Thoracic aorta (tissue), 2 donors: ENCODE results near the gene PTGES2. TPM values are rescaled to one million over a fixed set of nuclear protein-coding genes. Genes with fewer than 3 reads are reported as not detected.

Source experiments
- ATAC-seq: fragments of 150-250 bp; one replicate; pipeline ENCODE4 v1.8.0; 2017; ENCODE audit warnings: low read depth; ENCODE audit not compliant: insufficient number of reproducible peaks, low FRiP score
- DNase-seq: peaks from one replicate; pipeline ENCODE4 v3.0.0-alpha.2; 2020; ENCODE audit warnings: low spot score
- H3K27ac ChIP-seq, 2 donors: fragments of 200-600 bp; sonication (generic); 1 replicate in 1 of 2; 2 replicates in 1 of 2; pipeline ENCODE4 v1.5.1; 2016; ENCODE audit warnings: mild to moderate bottlenecking in 2 of 2, moderate library complexity in 2 of 2
- H3K27me3 ChIP-seq: fragments of 200-600 bp; sonication (generic); replicated peaks from 2 replicates; pipeline ENCODE4 v1.6.0; 2016; ENCODE audit warnings: mild to moderate bottlenecking; ENCODE audit not compliant: insufficient read depth
- H3K36me3 ChIP-seq: fragments of 200-600 bp; sonication (generic); one replicate; pipeline ENCODE4 v1.5.1; 2016
- H3K4me1 ChIP-seq, 2 donors: fragments of 200-600 bp; sonication (generic); 1 replicate in 1 of 2; 2 replicates in 1 of 2; pipeline versions ENCODE4 v1.5.1 to v1.6.0; 2016; ENCODE audit warnings: low read depth in 2 of 2, mild to moderate bottlenecking in 1 of 2; ENCODE audit not compliant: control insufficient read depth in 1 of 2
- H3K4me3 ChIP-seq: fragments of 200-600 bp; sonication (generic); 2 replicates; pipeline ENCODE4 v1.5.1; 2016; ENCODE audit warnings: mild to moderate bottlenecking
- H3K9me3 ChIP-seq: fragments of 200-600 bp; sonication (generic); 2 replicates; pipeline ENCODE4 v1.5.1; 2016
- total RNA-seq, 2 donors: library from RNA; depleted of rRNA; stranded (reverse); fragments of >200 nt; gene quantifications; one replicate each; pipeline versions ENCODE4 v1.1.0 to v1.2.3, GENCODE V29; 2016
- TF ChIP-seq, protein P1 (sequence below): fragments of 200-600 bp; sonication (generic); IDR thresholded peaks from one replicate; pipeline ENCODE4 v1.5.1; 2019; ENCODE audit warnings: antibody characterized with exemption

PTGES2 gene
- total RNA-seq, 2 donors from 2014 or later, result 57.9 to 66.0 TPM

DNA sequence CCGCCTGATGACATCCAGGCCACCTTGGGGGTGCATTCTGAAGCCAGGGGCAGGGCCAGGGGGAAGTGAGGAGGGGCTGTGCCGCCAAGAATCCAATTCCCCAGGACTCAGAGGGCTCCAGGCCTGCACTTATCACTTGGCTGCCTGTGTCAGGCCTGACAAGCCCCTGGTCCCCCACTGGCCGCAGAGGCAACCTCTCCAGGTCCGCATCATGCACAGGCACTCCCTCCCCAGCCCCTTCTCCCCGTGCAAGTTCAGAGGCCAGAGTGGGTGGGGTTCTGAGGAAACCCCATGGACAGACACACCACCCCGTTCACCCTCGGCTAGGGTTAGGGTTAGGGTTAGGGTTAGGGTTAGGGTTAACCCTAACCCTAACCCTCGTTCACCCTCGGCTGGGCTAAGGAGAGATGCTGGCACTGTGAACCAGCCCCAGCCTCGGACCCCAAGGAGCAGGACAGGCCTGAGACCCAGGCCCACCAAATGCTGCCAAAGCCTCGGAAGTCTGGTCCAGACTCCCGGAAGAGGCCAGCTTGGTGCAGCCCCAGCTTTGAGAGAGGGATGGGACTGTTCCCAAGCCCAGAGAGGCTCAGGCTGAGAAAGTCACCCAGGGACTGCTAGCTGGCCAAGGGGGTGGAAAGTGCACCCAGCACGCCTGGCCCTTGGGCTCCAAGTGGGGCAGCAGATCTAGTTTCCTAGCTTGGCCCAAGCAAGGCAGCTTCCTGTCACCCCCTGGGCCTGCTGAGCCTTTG lies 26.6 kb upstream of the PTGES2 start:
- TF ChIP-seq, protein P1, sequence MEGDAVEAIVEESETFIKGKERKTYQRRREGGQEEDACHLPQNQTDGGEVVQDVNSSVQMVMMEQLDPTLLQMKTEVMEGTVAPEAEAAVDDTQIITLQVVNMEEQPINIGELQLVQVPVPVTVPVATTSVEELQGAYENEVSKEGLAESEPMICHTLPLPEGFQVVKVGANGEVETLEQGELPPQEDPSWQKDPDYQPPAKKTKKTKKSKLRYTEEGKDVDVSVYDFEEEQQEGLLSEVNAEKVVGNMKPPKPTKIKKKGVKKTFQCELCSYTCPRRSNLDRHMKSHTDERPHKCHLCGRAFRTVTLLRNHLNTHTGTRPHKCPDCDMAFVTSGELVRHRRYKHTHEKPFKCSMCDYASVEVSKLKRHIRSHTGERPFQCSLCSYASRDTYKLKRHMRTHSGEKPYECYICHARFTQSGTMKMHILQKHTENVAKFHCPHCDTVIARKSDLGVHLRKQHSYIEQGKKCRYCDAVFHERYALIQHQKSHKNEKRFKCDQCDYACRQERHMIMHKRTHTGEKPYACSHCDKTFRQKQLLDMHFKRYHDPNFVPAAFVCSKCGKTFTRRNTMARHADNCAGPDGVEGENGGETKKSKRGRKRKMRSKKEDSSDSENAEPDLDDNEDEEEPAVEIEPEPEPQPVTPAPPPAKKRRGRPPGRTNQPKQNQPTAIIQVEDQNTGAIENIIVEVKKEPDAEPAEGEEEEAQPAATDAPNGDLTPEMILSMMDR, result no peak
- no peak overlapping the region for H3K27ac ChIP-seq
- no peak overlapping the region for H3K4me3 ChIP-seq
- H3K27me3 ChIP-seq, result no peaks in the 10 kb centered on the region
- no peak for ATAC-seq
- no peaks in the 10 kb centered on the region for H3K9me3 ChIP-seq
- no peaks in the 10 kb centered on the region for H3K4me1 ChIP-seq
- no peaks in the 10 kb centered on the region for H3K36me3 ChIP-seq
- no peak for DNase-seq

DNA sequence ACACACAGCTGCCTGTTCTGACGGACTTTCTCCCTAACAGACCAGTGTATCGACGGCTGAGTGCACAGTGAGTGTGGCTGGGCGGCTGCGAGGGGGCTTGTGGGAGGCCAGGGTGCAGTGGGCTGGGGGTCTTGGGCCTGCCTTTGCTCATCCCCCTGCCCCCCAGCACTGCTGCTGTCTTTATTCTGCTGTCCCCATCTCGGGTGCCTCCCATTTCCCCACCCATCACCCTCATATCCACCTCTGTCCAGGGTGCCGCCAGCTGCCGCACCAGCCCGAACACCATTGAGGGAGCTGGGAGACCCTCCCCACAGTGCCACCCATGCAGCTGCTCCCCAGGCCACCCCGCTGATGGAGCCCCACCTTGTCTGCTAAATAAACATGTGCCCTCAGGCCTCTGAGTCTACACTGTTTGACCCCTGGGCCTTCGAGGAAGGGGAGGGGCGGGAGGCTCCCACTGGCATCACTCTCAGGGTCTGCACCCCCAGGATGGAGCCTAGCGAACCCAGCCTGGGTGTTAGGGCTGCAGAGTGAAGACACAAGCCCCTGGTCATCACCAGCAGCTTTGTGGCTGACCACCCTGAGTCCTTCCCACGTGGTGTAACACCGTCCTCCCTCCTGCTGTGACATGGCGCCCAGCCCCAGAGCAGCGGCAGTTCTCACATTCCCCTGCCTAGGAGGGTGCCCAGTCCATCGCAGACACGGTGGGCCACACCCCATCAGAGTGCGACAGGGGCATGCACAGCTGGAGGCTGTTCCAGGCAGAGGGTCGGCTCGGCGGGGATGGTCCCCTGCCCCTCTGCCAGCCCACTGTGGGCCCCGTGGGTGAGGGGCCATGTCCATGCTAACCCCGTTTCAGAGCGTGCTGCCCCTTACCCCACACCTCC lies 25.8 kb upstream of the PTGES2 start:
- Histone ChIP-seq H3K27ac (no peak overlapping the region), H3K4me3 (no peak overlapping the region), H3K36me3 (no peaks in the 10 kb centered on the region), H3K4me1 (no peaks in the 10 kb centered on the region), H3K9me3 (no peaks in the 10 kb centered on the region), H3K27me3 (no peaks in the 10 kb centered on the region)
- TF ChIP-seq, protein P1, result no peak
- DNase-seq (no peak), ATAC-seq (no peak)

DNA sequence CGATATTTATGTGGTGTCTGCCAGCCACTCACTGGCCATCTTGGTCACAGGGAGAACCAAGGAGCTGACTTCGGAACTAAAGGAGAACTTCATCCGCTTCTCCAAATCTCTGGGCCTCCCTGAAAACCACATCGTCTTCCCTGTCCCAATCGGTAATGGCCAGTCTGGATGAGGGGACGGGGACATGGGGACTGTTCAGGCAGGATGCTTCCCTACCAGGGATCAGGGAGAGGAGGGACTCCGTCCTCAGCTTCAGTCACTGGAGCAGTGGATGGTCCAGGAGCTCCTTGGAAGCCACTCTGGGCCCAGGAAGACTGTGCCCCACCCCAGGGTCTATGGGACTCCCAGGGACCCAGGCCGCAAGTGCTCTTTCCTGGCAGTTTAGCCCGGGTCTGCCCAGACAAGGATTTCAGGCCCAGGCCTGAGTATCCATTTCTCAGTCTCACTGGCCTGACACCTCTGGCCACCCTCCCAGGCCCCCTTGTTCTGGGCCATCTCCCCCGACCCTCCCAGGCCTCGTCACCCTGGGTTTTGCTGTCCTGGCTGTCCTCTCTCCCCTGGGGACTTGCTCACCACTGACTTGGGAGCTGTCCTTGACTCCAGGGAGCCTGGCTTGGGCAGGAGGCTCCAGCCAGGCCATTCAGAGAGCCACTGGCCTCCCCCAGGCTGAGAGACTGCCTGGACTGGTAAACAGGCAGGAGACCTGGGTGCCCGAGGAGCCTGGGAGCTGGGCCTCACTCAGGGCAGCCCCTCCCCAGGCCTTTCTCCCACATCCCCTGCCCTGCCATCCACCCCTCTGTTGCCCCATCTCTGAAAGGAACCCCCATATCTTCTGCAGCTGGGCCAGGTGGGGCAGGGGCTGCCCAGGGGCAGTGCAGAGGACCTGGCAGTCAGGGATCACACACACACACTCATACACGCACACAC lies 24.9 kb upstream of the PTGES2 start:
- TF ChIP-seq, protein P1, result no peak
- Histone ChIP-seq H3K9me3 (no peaks in the 10 kb centered on the region), H3K27ac (no peak overlapping the region), H3K4me1 (no peaks in the 10 kb centered on the region), H3K36me3 (no peaks in the 10 kb centered on the region), H3K27me3 (no peaks in the 10 kb centered on the region), H3K4me3 (no peak overlapping the region)
- ATAC-seq (no peak), DNase-seq (no peak)

DNA sequence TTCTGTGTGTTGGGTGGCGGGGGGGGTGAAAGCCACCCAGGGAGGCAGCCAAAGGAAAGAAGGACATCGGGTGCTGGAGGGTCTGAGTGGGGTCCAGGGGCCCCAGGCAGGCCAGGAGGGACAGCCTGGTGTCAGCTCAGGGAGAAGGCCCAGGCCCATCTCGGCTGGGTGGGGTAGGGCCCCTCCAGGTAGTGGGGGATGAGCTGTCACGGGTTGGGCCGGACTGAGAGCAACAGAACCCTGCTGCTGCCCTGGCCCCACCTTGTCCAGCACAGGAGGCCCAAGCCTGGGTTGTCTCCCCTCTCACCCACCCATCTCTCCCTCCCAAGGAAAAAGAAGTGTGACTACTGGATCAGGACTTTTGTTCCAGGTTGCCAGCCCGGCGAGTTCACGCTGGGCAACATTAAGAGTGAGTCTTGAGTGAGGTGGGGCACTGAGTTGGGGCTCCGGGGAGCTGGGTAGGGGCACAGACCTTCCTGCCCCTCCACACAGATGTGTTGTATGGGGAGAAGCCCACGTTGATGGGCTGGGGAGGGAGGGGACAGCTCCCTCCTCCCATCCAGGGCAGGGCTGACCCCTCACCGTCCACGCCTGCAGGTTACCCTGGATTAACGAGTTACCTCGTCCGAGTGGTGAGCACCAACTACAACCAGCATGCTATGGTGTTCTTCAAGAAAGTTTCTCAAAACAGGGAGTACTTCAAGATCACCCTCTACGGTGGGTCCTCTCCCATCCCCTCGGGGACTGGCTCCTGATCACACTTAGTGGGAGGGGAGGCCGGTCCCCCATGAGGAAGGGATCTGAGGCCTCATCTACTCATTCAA lies 24.0 kb upstream of the PTGES2 start:
- H3K9me3 ChIP-seq, result no peaks in the 10 kb centered on the region
- no peak overlapping the region for H3K4me3 ChIP-seq
- H3K4me1 ChIP-seq, result no peaks in the 10 kb centered on the region
- H3K27ac ChIP-seq, result no peak overlapping the region
- ATAC-seq (no peak), DNase-seq (no peak)
- TF ChIP-seq, protein P1, result no peak
- H3K36me3 ChIP-seq, result no peaks in the 10 kb centered on the region
- H3K27me3 ChIP-seq, result no peaks in the 10 kb centered on the region
